Smooth muscle cell (in vitro differentiated cells): ENCODE data around the gene PTPRA. TPM values are rescaled to one million over a fixed set of nuclear protein-coding genes. Genes with fewer than 3 reads are reported as not detected.
A peak's percentile ranks its signal among the peaks of the same experiment; 100 is the strongest.

Experiments
- DNase-seq: peaks from one replicate; lab custom pipeline; 2025; ENCODE audit not compliant: unreplicated experiment; lab: John Stamatoyannopoulos, UW
- H2AFZ ChIP-seq: fragments of 200-600 bp; sonication (generic); 2 replicates; pipeline ENCODE4 v1.6.0; 2016; ENCODE audit warnings: antibody characterized with exemption, low read depth, mild to moderate bottlenecking
- H3F3A ChIP-seq: fragments of 200-600 bp; sonication (generic); 2 replicates; pipeline ENCODE4 v1.6.0; 2017; ENCODE audit warnings: antibody characterized with exemption, low read depth
- H3K27ac ChIP-seq: fragments of 200-600 bp; sonication (generic); 2 replicates; pipeline ENCODE4 v1.5.1; 2016; ENCODE audit warnings: low read depth, mild to moderate bottlenecking
- H3K27me3 ChIP-seq: fragments of 200-600 bp; sonication (generic); 2 replicates; pipeline ENCODE4 v1.6.1; 2016; ENCODE audit warnings: low read depth, mild to moderate bottlenecking
- H3K36me3 ChIP-seq: fragments of 200-600 bp; sonication (generic); 2 replicates; pipeline ENCODE4 v1.5.1; 2016; ENCODE audit warnings: low read depth
- H3K4me1 ChIP-seq: fragments of 200-600 bp; sonication (generic); 2 replicates; pipeline ENCODE4 v1.5.1; 2016; ENCODE audit warnings: low read depth
- H3K4me2 ChIP-seq: fragments of 200-600 bp; sonication (generic); 2 replicates; pipeline ENCODE4 v1.6.0; 2016; ENCODE audit warnings: mild to moderate bottlenecking
- H3K4me3 ChIP-seq: fragments of 200-600 bp; sonication (generic); 2 replicates; pipeline ENCODE4 v1.5.1; 2016; ENCODE audit warnings: mild to moderate bottlenecking
- H3K79me2 ChIP-seq: fragments of 200-600 bp; sonication (generic); 2 replicates; pipeline ENCODE4 v1.6.0; 2016; ENCODE audit warnings: low read depth, mild to moderate bottlenecking
- H3K9ac ChIP-seq: fragments of 200-600 bp; sonication (generic); 2 replicates; pipeline ENCODE4 v1.6.0; 2016; ENCODE audit warnings: low read depth
- H3K9me3 ChIP-seq: fragments of 200-600 bp; sonication (generic); replicated peaks from 2 replicates; pipeline ENCODE4 v1.5.1; 2016; ENCODE audit warnings: low read depth
- H4K20me1 ChIP-seq: fragments of 200-600 bp; sonication (generic); 2 replicates; pipeline ENCODE4 v1.6.0; 2016; ENCODE audit warnings: low read depth
- CTCF ChIP-seq: fragments of 200-600 bp; sonication (generic); IDR thresholded peaks from 2 replicates; pipeline ENCODE4 v1.5.1; 2017; ENCODE audit warnings: borderline replicate concordance, mild to moderate bottlenecking, antibody characterized with exemption; ENCODE audit not compliant: insufficient read depth, poor library complexity, severe bottlenecking
- WGBS: methylation state at CpG from one replicate; pipeline ENCODE4 v1.1.7; 2016; ENCODE audit warnings: low lambda C conversion rate; 5-methylcytosine and 5-hydroxymethylcytosine counted together
- polyA plus RNA-seq: library from polyadenylated mRNA; unstranded; fragments of >200 nt; fragmentation: Nextera tagmentation; extraction: Ambion mirVana; gene quantifications from 2 replicates; pipeline ENCODE4 v1.2.1, GENCODE V29; 2016
- total RNA-seq: library from RNA; depleted of rRNA; stranded (reverse); fragments of >200 nt; gene quantifications from 2 replicates; pipeline ENCODE4 v1.2.3, GENCODE V29; 2014

Gene PTPRA
- total and polyA plus RNA-seq, 2 experiments from 2014 or later: 38.4 to 48.9 TPM

- Histone ChIP-seq H2AFZ (no peak overlapping the region), H3K36me3 (no peaks in the 10 kb centered on the region), H3K4me1 (no peaks in the 10 kb centered on the region), H3K79me2 (no peaks in the 10 kb centered on the region), H3K4me2 (no peak overlapping the region), H3K27ac (no peak overlapping the region), H3K9me3 (no peaks in the 10 kb centered on the region), H3K9ac (no peak overlapping the region), H3K4me3 (no peak overlapping the region), H3F3A (no peaks in the 10 kb centered on the region), H4K20me1 (peaks cover 21% of the 10 kb centered on the region), H3K27me3 (no peaks in the 10 kb centered on the region)
- DNase-seq: no peak
- WGBS: 71% methylated on average over 4 of the region's 4 CpGs
- no peak for TF ChIP-seq CTCF
Observed at GRCh38 chr20:2984028-2984501, 110.8 kb downstream of the PTPRA start.

GRCh38 chr20:2984956-2985661 is 111.8 kb downstream of the PTPRA start:
- Histone ChIP-seq H3K9me3 (no peaks in the 10 kb centered on the region), H2AFZ (no peak overlapping the region), H3K27ac (peak overlapping the region; percentile 8), H3K79me2 (no peaks in the 10 kb centered on the region), H3K4me2 (peak overlapping the region; percentile 46), H3K9ac (no peak overlapping the region), H3K4me1 (no peaks in the 10 kb centered on the region), H3K36me3 (no peaks in the 10 kb centered on the region), H3K27me3 (no peaks in the 10 kb centered on the region), H3F3A (no peaks in the 10 kb centered on the region), H3K4me3 (no peak overlapping the region), H4K20me1 (peaks cover 21% of the 10 kb centered on the region)
- no peak for TF ChIP-seq CTCF
- WGBS: 59% methylated on average over 6 of the region's 6 CpGs
- no peak for DNase-seq

GRCh38 chr20:2986466-2986865 is 113.2 kb downstream of the PTPRA start:
- Histone ChIP-seq H4K20me1 (peaks cover 17% of the 10 kb centered on the region), H3K27me3 (no peaks in the 10 kb centered on the region), H3K4me3 (no peak overlapping the region), H3K27ac (no peak overlapping the region), H3K4me2 (no peak overlapping the region), H3K79me2 (no peaks in the 10 kb centered on the region), H2AFZ (no peak overlapping the region), H3K4me1 (no peaks in the 10 kb centered on the region), H3K9ac (no peak overlapping the region), H3K36me3 (no peaks in the 10 kb centered on the region), H3F3A (no peaks in the 10 kb centered on the region), H3K9me3 (no peaks in the 10 kb centered on the region)
- DNase-seq: no peak
- TF ChIP-seq CTCF: no peak
- 95% methylated on average over 2 of the region's 2 CpGs for WGBS

- TF ChIP-seq CTCF: no peak
- Histone ChIP-seq H3F3A (no peaks in the 10 kb centered on the region), H3K27ac (no peak overlapping the region), H3K4me2 (no peak overlapping the region), H3K4me1 (no peaks in the 10 kb centered on the region), H3K4me3 (no peak overlapping the region), H3K27me3 (no peaks in the 10 kb centered on the region), H3K36me3 (no peaks in the 10 kb centered on the region), H4K20me1 (peaks cover 17% of the 10 kb centered on the region), H3K9me3 (no peaks in the 10 kb centered on the region), H2AFZ (no peak overlapping the region), H3K9ac (no peak overlapping the region), H3K79me2 (no peaks in the 10 kb centered on the region)
- WGBS: 95% methylated on average over 5 of the region's 5 CpGs
- DNase-seq: no peak
Observed at GRCh38 chr20:2987861-2988260, 114.6 kb downstream of the PTPRA start.
